ENCODE data around the gene ART4. TPM values are rescaled to one million over a fixed set of nuclear protein-coding genes. Genes with fewer than 3 reads are reported as not detected.

ART4 gene
- polyA plus RNA-seq, 1 donor = 0.22 TPM

- DNase-seq = no peak
Measured at GRCh38 chr12:14810953-14811483, 32.3 kb downstream of the ART4 start.

GRCh38 chr12:14810167-14810952 is 33.0 kb downstream of the ART4 start:
- DNase-seq = no peak

- no peak for DNase-seq
Measured at GRCh38 chr12:14803830-14804160, 39.5 kb downstream of the ART4 start.

- DNase-seq = peak; percentile 98
Measured at GRCh38 chr12:14803011-14803829, 40.1 kb downstream of the ART4 start, which contains the start of the genes C12orf60 and WBP11. C12orf60 (plus strand) TSS chr12:14803670; CDS start chr12:14822936, 19,266 bp downstream. WBP11 (minus strand) TSS chr12:14803478; CDS start chr12:14801383, 2,095 bp downstream.

- peak; percentile 57 for DNase-seq
Measured at GRCh38 chr12:14802721-14803010, 40.7 kb downstream of the ART4 start.

GRCh38 chr12:14802247-14802646 is 41.1 kb downstream of the ART4 start:
- no peak for DNase-seq

- DNase-seq = no peak
Measured at GRCh38 chr12:14795028-14795448, 48.3 kb downstream of the ART4 start.

GRCh38 chr12:14785568-14785967 is 57.8 kb downstream of the ART4 start:
- DNase-seq = no peak

- DNase-seq = no peak
Measured at GRCh38 chr12:14784471-14784870, 58.9 kb downstream of the ART4 start.

- no peak for DNase-seq
Measured at GRCh38 chr12:14782756-14783155, 60.6 kb downstream of the ART4 start.

- no peak for DNase-seq
Measured at GRCh38 chr12:14781563-14781962, 61.8 kb downstream of the ART4 start.

GRCh38 chr12:14780859-14781258 is 62.5 kb downstream of the ART4 start:
- DNase-seq = no peak

GRCh38 chr12:14779834-14780233 is 63.5 kb downstream of the ART4 start:
- no peak for DNase-seq

- DNase-seq = no peak
Measured at GRCh38 chr12:14777271-14777670, 66.1 kb downstream of the ART4 start.

GRCh38 chr12:14776236-14776961 is 66.9 kb downstream of the ART4 start:
- DNase-seq = no peak

GRCh38 chr12:14775636-14775980 is 67.7 kb downstream of the ART4 start:
- no peak for DNase-seq

Other genes with a start within 250 kb of the ART4 start
- 1.1 TPM for gene GUCY2C, start 146.9 kb downstream of the ART4 start, polyA plus RNA-seq (ENCODE audit: insufficient read length)
- 124 TPM for gene WBP11, start 40.0 kb downstream of the ART4 start, polyA plus RNA-seq (ENCODE audit: insufficient read length)
- gene C12orf60, start 39.9 kb downstream of the ART4 start, polyA plus RNA-seq (ENCODE audit: insufficient read length) = 5.5 TPM
- gene SMCO3, start 29.3 kb downstream of the ART4 start, polyA plus RNA-seq (ENCODE audit: insufficient read length) = 2.1 TPM
- gene MGP, start 42.3 kb upstream of the ART4 start, polyA plus RNA-seq (ENCODE audit: insufficient read length) = 33.9 TPM
- 22.6 TPM for gene ERP27, start 95.0 kb upstream of the ART4 start, polyA plus RNA-seq (ENCODE audit: insufficient read length)
- 42.8 TPM for gene ARHGDIB, start 118.1 kb upstream of the ART4 start, polyA plus RNA-seq (ENCODE audit: insufficient read length)
- gene PDE6H, start 129.5 kb upstream of the ART4 start, polyA plus RNA-seq (ENCODE audit: insufficient read length) = not detected

All from left kidney (tissue), 2 donors.